B cell (primary cell): ENCODE results near the gene ZNF423. TPM values are rescaled to one million over a fixed set of nuclear protein-coding genes. Genes with fewer than 3 reads are reported as not detected.

Source experiments
- ATAC-seq: fragments of 200-7000 bp; cut with Tn5 transposase; one replicate; pipeline ENCODE4 v1.10.0; 2021; ENCODE audit warnings: low read depth, mild to moderate bottlenecking, moderate number of reproducible peaks, moderate library complexity
- CTCF ChIA-PET: fragments of 350-600 bp; sonication (Branson Sonifier 250); formaldehyde crosslinking; loops from one replicate; lab custom pipeline; 2021; ENCODE audit warnings: antibody characterized with exemption, inconsistent platforms; lab: Charles Lee
- POLR2A ChIA-PET: fragments of 350-600 bp; sonication (Branson Sonifier 250); formaldehyde crosslinking; loops from one replicate; lab custom pipeline; 2021; ENCODE audit warnings: antibody characterized with exemption; lab: Charles Lee
- DNase-seq: peaks from one replicate; pipeline ENCODE4 v3.0.0; 2013
- H2AFZ ChIP-seq: 2 replicates; pipeline ENCODE4 v1.6.1; 2012; ENCODE audit warnings: mild to moderate bottlenecking, low read depth, low read length; ENCODE audit not compliant: insufficient read depth, poor library complexity, severe bottlenecking
- H3K27ac ChIP-seq, 2 donors: 1 replicate in 1 of 2; 2 replicates in 1 of 2; pipeline ENCODE4 v1.5.1; 2012 to 2013; ENCODE audit warnings: low read length in 2 of 2, mild to moderate bottlenecking in 2 of 2, moderate library complexity in 1 of 2
- H3K27me3 ChIP-seq, 4 experiments: fragments of 200-600 bp in 1 of 4; sonication (generic) in 1 of 4; replicated peaks in 1 of 4; 1 replicate in 2 of 4; 2 replicates in 2 of 4; pipeline versions ENCODE4 v1.6.1 to v1.7.0; 2013 to 2016; ENCODE audit warnings: low read length in 3 of 4, mild to moderate bottlenecking in 2 of 4, mixed read lengths in 1 of 4, moderate library complexity in 1 of 4; ENCODE audit not compliant: insufficient read depth in 4 of 4, control insufficient read depth in 3 of 4; ENCODE audit errors: control extremely low read depth in 1 of 4
- H3K36me3 ChIP-seq, 2 experiments: replicated peaks in 1 of 2; 1 replicate in 1 of 2; 2 replicates in 1 of 2; pipeline versions ENCODE4 v1.6.1 to v1.7.1; 2013; ENCODE audit warnings: low read length in 1 of 2; ENCODE audit not compliant: insufficient read depth in 2 of 2, control insufficient read depth in 1 of 2; ENCODE audit errors: control extremely low read depth in 1 of 2, extremely low read depth in 1 of 2
- H3K4me1 ChIP-seq, 2 donors: fragments of 200-600 bp in 1 of 2; sonication (generic) in 1 of 2; 1 replicate in 1 of 2; 2 replicates in 1 of 2; pipeline versions ENCODE4 v1.5.1 to v1.6.1; 2013 to 2017; ENCODE audit warnings: low read length in 2 of 2; ENCODE audit not compliant: control insufficient read depth in 2 of 2, insufficient read depth in 2 of 2
- H3K4me2 ChIP-seq: replicated peaks from 2 replicates; pipeline ENCODE3; 2012; ENCODE audit warnings: mild to moderate bottlenecking, low read depth, low read length; ENCODE audit not compliant: poor library complexity, severe bottlenecking
- H3K4me3 ChIP-seq, 5 experiments: fragments of 200-600 bp in 1 of 5; sonication (generic) in 1 of 5; 1 replicate in 3 of 5; 2 replicates in 2 of 5; pipeline versions ENCODE4 v1.5.1 to v1.7.0; 2011 to 2016; ENCODE audit warnings: low read length in 4 of 5, mild to moderate bottlenecking in 4 of 5, low read depth in 2 of 5, control low read depth in 1 of 5, moderate library complexity in 1 of 5; ENCODE audit not compliant: insufficient read depth in 1 of 5; ENCODE audit errors: control extremely low read depth in 1 of 5, extremely low read depth in 1 of 5
- H3K79me2 ChIP-seq: fragments of 200-600 bp; sonication (generic); one replicate; pipeline ENCODE4 v1.6.0; 2016; ENCODE audit warnings: low read length; ENCODE audit not compliant: control insufficient read depth, insufficient read depth
- H3K9ac ChIP-seq: fragments of 200-600 bp; sonication (generic); 2 replicates; pipeline ENCODE4 v1.6.1; 2017; ENCODE audit warnings: mild to moderate bottlenecking, low read length, moderate library complexity
- H3K9me3 ChIP-seq, 3 donors: one replicate each; pipeline versions ENCODE4 v1.6.1 to v1.7.1; 2013; ENCODE audit warnings: low read length in 2 of 3; ENCODE audit not compliant: control insufficient read depth in 2 of 3, insufficient read depth in 1 of 3; ENCODE audit errors: control extremely low read depth in 1 of 3
- H4K20me1 ChIP-seq: 2 replicates; pipeline ENCODE4 v1.6.0; 2012; ENCODE audit warnings: mild to moderate bottlenecking, low read length; ENCODE audit not compliant: insufficient read depth, control insufficient read depth, poor library complexity, severe bottlenecking
- H3K27ac Mint-ChIP-seq: one replicate; pipeline ENCODE4 v1.8.0; 2021; ENCODE audit warnings: mixed read lengths
- H3K27me3 Mint-ChIP-seq: one replicate; pipeline ENCODE4 v1.8.0; 2021; ENCODE audit warnings: mixed read lengths
- H3K4me1 Mint-ChIP-seq: one replicate; pipeline ENCODE4 v1.8.0; 2021; ENCODE audit warnings: mixed read lengths
- H3K4me3 Mint-ChIP-seq: one replicate; pipeline ENCODE4 v1.8.0; 2021; ENCODE audit warnings: mixed read lengths
- H3K9me3 Mint-ChIP-seq: one replicate; pipeline ENCODE4 v1.8.0; 2022; ENCODE audit warnings: mixed read lengths; ENCODE audit not compliant: insufficient read depth
- CTCF ChIP-seq: fragments of 200-600 bp; IDR thresholded peaks from one replicate; pipeline ENCODE4 v1.8.0; 2022; ENCODE audit warnings: antibody characterized with exemption, mild to moderate bottlenecking
- EZH2 ChIP-seq: IDR thresholded peaks from 2 replicates; pipeline ENCODE4 v1.6.1; 2012; ENCODE audit warnings: borderline replicate concordance, low read depth, mild to moderate bottlenecking, moderate library complexity, low read length; ENCODE audit not compliant: insufficient read depth, poor library complexity, severe bottlenecking
- WGBS: methylation state at CpG from one replicate; pipeline ENCODE4 v1.1.5; 2013; ENCODE audit warnings: missing lambda C conversion rate; ENCODE audit not compliant: insufficient coverage; 5-methylcytosine and 5-hydroxymethylcytosine counted together
- intact Hi-C: fragments of 100-400 bp; cut with micrococcal nuclease; formaldehyde crosslinking; loops from one replicate; pipeline ENCODE4 v1.10.0; 2022
- polyA plus RNA-seq: library from polyadenylated mRNA; depleted of rRNA; stranded (reverse); fragments of >200 nt; gene quantifications from 2 replicates; pipeline ENCODE4 v1.2.3, GENCODE V29; 2012
- total RNA-seq, 2 donors: library from RNA; stranded (reverse); fragments of 120-200 nt in 1 of 2; gene quantifications; 1 replicate in 1 of 2; 2 replicates in 1 of 2; pipeline versions ENCODE4 v1.2.3 to v1.2.4, GENCODE V29; 2013 to 2022

The ZNF423 gene
- total and polyA plus RNA-seq, 2 donors (not counting 1 experiment from before 2014, with no cell fraction given), result not detected

GRCh38 chr16:49473131-49473530 lies 382.8 kb downstream of the ZNF423 start:
- Histone ChIP-seq H4K20me1 (no peaks in the 10 kb centered on the region), H3K4me3 (no peak overlapping the region), H3K36me3 (no peaks in the 10 kb centered on the region), H2AFZ (no peak overlapping the region), H3K4me1 (peaks cover 9 to 17% of the 10 kb centered on the region in 2 donors), H3K27me3 (peaks cover 0 to under 1% (median 0%) of the 10 kb centered on the region in 4 experiments), H3K9ac (no peak overlapping the region), H3K79me2 (no peaks in the 10 kb centered on the region), H3K4me2 (no peak overlapping the region), H3K9me3 (no peaks in the 10 kb centered on the region), H3K27ac (no peak overlapping the region)
- intact Hi-C loops, result no loop called here
- ChIA-PET CTCF (no interaction called here), POLR2A (no interaction called here)
- Mint-ChIP-seq H3K4me1 (peaks cover 6% of the 10 kb centered on the region), H3K27ac (no peak overlapping the region), H3K9me3 (no peaks in the 10 kb centered on the region), H3K27me3 (no peaks in the 10 kb centered on the region), H3K4me3 (no peak overlapping the region)
- ATAC-seq (no peak), DNase-seq (no peak)
- no peak for TF ChIP-seq CTCF
- no peak for TF ChIP-seq EZH2
- 79% methylated on average over 4 of the region's 5 CpGs for WGBS

- no peak for DNase-seq
- H3K27ac Mint-ChIP-seq, result no peak overlapping the region
- POLR2A ChIA-PET, result no interaction called here
- no peak for ATAC-seq
- H3K4me2 ChIP-seq, result no peak overlapping the region
- no peaks in the 10 kb centered on the region for H3K9me3 ChIP-seq
- H3K4me1 Mint-ChIP-seq, result peaks cover 6% of the 10 kb centered on the region
- H3K27ac ChIP-seq, result no peak overlapping the region
- WGBS, result 94% methylated on average over 8 of the region's 13 CpGs
- H3K27me3 ChIP-seq, result no peaks in the 10 kb centered on the region
- intact Hi-C loops, result no loop called here
- TF ChIP-seq CTCF (no peak), EZH2 (no peak)
- H3K4me3 ChIP-seq, result no peak overlapping the region
- H4K20me1 ChIP-seq, result no peaks in the 10 kb centered on the region
- H3K4me1 ChIP-seq, result peaks cover 6 to 12% of the 10 kb centered on the region in 2 donors
- H2AFZ ChIP-seq, result no peak overlapping the region
- CTCF ChIA-PET, result no interaction called here
- H3K9ac ChIP-seq, result no peak overlapping the region
- no peaks in the 10 kb centered on the region for H3K9me3 Mint-ChIP-seq
- no peaks in the 10 kb centered on the region for H3K27me3 Mint-ChIP-seq
- H3K4me3 Mint-ChIP-seq, result no peak overlapping the region
- H3K79me2 ChIP-seq, result no peaks in the 10 kb centered on the region
- H3K36me3 ChIP-seq, result no peaks in the 10 kb centered on the region
Measured at GRCh38 chr16:49472598-49472997, 383.3 kb downstream of the ZNF423 start.
